Gastrocnemius medialis (tissue), 4 donors: ENCODE data around the gene ADCY5. TPM values are rescaled to one million over a fixed set of nuclear protein-coding genes. Genes with fewer than 3 reads are reported as not detected.

Source experiments
- ATAC-seq, 2 donors: fragments of 150-250 bp; one replicate each; pipeline ENCODE4 v1.9.1; 2016
- DNase-seq, 2 donors: peaks; one replicate each; pipeline ENCODE4 v3.0.0-alpha.2; 2019
- H3K27ac ChIP-seq, 4 donors: fragments of 200-600 bp; sonication (generic); 1 replicate in 1 of 4; 2 replicates in 3 of 4; pipeline ENCODE4 v1.5.1; 2016 to 2018; ENCODE audit warnings: mild to moderate bottlenecking in 2 of 4, moderate library complexity in 1 of 4
- H3K27me3 ChIP-seq, 3 donors: fragments of 200-600 bp; sonication (generic) in 2 of 3; 1 replicate in 1 of 3; 2 replicates in 2 of 3; pipeline versions ENCODE4 v1.5.1 to v1.6.0; 2016 to 2019; ENCODE audit warnings: mild to moderate bottlenecking in 1 of 3, moderate library complexity in 1 of 3
- H3K36me3 ChIP-seq, 2 donors: fragments of 200-600 bp; sonication (generic) in 1 of 2; one replicate each; pipeline ENCODE4 v1.5.1; 2017 to 2018
- H3K4me1 ChIP-seq, 2 donors: fragments of 200-600 bp; sonication (generic) in 1 of 2; one replicate each; pipeline ENCODE4 v1.5.1; 2016 to 2017; ENCODE audit warnings: mild to moderate bottlenecking in 2 of 2
- H3K4me3 ChIP-seq, 4 donors: fragments of 200-600 bp; sonication (generic) in 3 of 4; 1 replicate in 1 of 4; 2 replicates in 3 of 4; pipeline ENCODE4 v1.5.1; 2016 to 2019; ENCODE audit warnings: mild to moderate bottlenecking in 2 of 4
- H3K9me3 ChIP-seq, 3 donors: fragments of 200-600 bp; sonication (generic) in 2 of 3; 1 replicate in 1 of 3; 2 replicates in 2 of 3; pipeline ENCODE4 v1.5.1; 2016 to 2019
- CTCF ChIP-seq, 5 experiments: fragments of 450-650 bp in 3 of 5; fragments of 200-600 bp in 2 of 5; sonication (generic) in 2 of 5; IDR thresholded peaks in 4 of 5; conservative IDR thresholded peaks in 1 of 5; 1 replicate in 4 of 5; 2 replicates in 1 of 5; pipeline ENCODE4 v1.5.1; 2016 to 2019; ENCODE audit warnings: antibody characterized with exemption in 5 of 5, mild to moderate bottlenecking in 3 of 5, moderate library complexity in 3 of 5
- POLR2A ChIP-seq, 2 donors: fragments of 450-650 bp; IDR thresholded peaks; one replicate each; pipeline ENCODE4 v1.6.1; 2017; ENCODE audit warnings: antibody characterized with exemption in 2 of 2, mild to moderate bottlenecking in 2 of 2, moderate library complexity in 2 of 2
- in situ Hi-C, 4 donors: fragments of 200-750 bp; cut with MboI; loops; one replicate each; pipeline versions ENCODE4 v1.15.0 to v1.8.0; 2017; ENCODE audit warnings: low sequenced_read_pairs in 4 of 4
- intact Hi-C: fragments of 100-400 bp; cut with DNase I; formaldehyde crosslinking; loops from one replicate; pipeline ENCODE4 v1.15.1; 2023; ENCODE audit warnings: low total_unique reads
- total RNA-seq, 4 donors: library from RNA; depleted of rRNA; stranded (reverse); fragments of >200 nt; gene quantifications; one replicate each; pipeline versions ENCODE4 v1.1.0 to v1.2.3, GENCODE V29; 2016

ADCY5 gene
- total RNA-seq, 4 donors from 2014 or later: 1.0 to 6.4 (median 4.3) TPM

- ATAC-seq: no peak
- no peak for TF ChIP-seq POLR2A (IDR thresholded peaks at IDR 0.05)
- no peak for TF ChIP-seq CTCF (IDR thresholded peaks at IDR 0.05 in 4 of 5, conservative IDR thresholded peaks at IDR 0.05 in 1 of 5)
- Histone ChIP-seq H3K4me3 (no peak overlapping the region), H3K27ac (no peak overlapping the region), H3K4me1 (no peaks in the 10 kb centered on the region), H3K27me3 (peaks cover 0 to 5% (median 0%) of the 10 kb centered on the region in 3 donors), H3K36me3 (no peaks in the 10 kb centered on the region), H3K9me3 (no peaks in the 10 kb centered on the region)
- DNase-seq: no peak
- in situ Hi-C loops (no loop called here), intact Hi-C loops (no loop called here)
Observed at GRCh38 chr3:123458255-123458654, 9.4 kb upstream of the ADCY5 start.

GRCh38 chr3:123457841-123458240 lies 9.0 kb upstream of the ADCY5 start:
- Histone ChIP-seq H3K27ac (no peak overlapping the region), H3K4me1 (no peaks in the 10 kb centered on the region), H3K27me3 (peaks cover 0 to 5% (median 0%) of the 10 kb centered on the region in 3 donors), H3K36me3 (no peaks in the 10 kb centered on the region), H3K9me3 (no peaks in the 10 kb centered on the region), H3K4me3 (no peak overlapping the region)
- DNase-seq (no peak), ATAC-seq (no peak)
- in situ Hi-C loops (no loop called here), intact Hi-C loops (no loop called here)
- TF ChIP-seq POLR2A (IDR thresholded peaks at IDR 0.05) (no peak), CTCF (IDR thresholded peaks at IDR 0.05 in 4 of 5, conservative IDR thresholded peaks at IDR 0.05 in 1 of 5) (no peak)

GRCh38 chr3:123453675-123454074 lies 4.8 kb upstream of the ADCY5 start:
- TF ChIP-seq CTCF (IDR thresholded peaks at IDR 0.05 in 4 of 5, conservative IDR thresholded peaks at IDR 0.05 in 1 of 5) (no peak), POLR2A (IDR thresholded peaks at IDR 0.05) (no peak)
- Histone ChIP-seq H3K9me3 (no peaks in the 10 kb centered on the region), H3K27ac (no peak overlapping the region), H3K4me1 (peaks cover 0 to 5% of the 10 kb centered on the region in 2 donors), H3K27me3 (peaks cover 9 to 22% (median 19%) of the 10 kb centered on the region in 3 donors), H3K4me3 (no peak overlapping the region), H3K36me3 (no peaks in the 10 kb centered on the region)
- in situ Hi-C loops: no loop called here
- ATAC-seq: no peak
- DNase-seq: no peak
- intact Hi-C loops: no loop called here

- peaks cover 4 to 5% of the 10 kb centered on the region in 2 donors for H3K4me1 ChIP-seq
- no peak for TF ChIP-seq CTCF (IDR thresholded peaks at IDR 0.05 in 4 of 5, conservative IDR thresholded peaks at IDR 0.05 in 1 of 5)
- in situ Hi-C loops: no loop called here
- H3K27ac ChIP-seq: no peak overlapping the region
- H3K36me3 ChIP-seq: no peaks in the 10 kb centered on the region
- no peak overlapping the region for H3K4me3 ChIP-seq
- peaks cover 14 to 35% (median 25%) of the 10 kb centered on the region in 3 donors for H3K27me3 ChIP-seq
- intact Hi-C loops: no loop called here
- H3K9me3 ChIP-seq: no peaks in the 10 kb centered on the region
- no peak for DNase-seq
- ATAC-seq: no peak
Observed at GRCh38 chr3:123451186-123451585, 2.3 kb upstream of the ADCY5 start.

- ATAC-seq: no peak
- H3K4me1 ChIP-seq: peaks cover 4 to 5% of the 10 kb centered on the region in 2 donors
- H3K4me3 ChIP-seq: peak overlapping the region; percentile 33 to 68 (median 56)
- TF ChIP-seq POLR2A (IDR thresholded peaks at IDR 0.05): no peak
- TF ChIP-seq CTCF (IDR thresholded peaks at IDR 0.05 in 4 of 5, conservative IDR thresholded peaks at IDR 0.05 in 1 of 5): no peak
- intact Hi-C loops (loop anchor here (2.0 to 5.0 kb wide), 2 partner anchors 39 to 107 kb away; no protein-coding TSS in a partner anchor), in situ Hi-C loops (no loop called here)
- no peaks in the 10 kb centered on the region for H3K36me3 ChIP-seq
- peaks cover 14 to 35% (median 25%) of the 10 kb centered on the region in 3 donors for H3K27me3 ChIP-seq
- peak overlapping the region; percentile 25 to 65 (median 49) for H3K27ac ChIP-seq
- no peak for DNase-seq
- no peaks in the 10 kb centered on the region for H3K9me3 ChIP-seq
Observed at GRCh38 chr3:123449997-123450604, 1.2 kb upstream of the ADCY5 start.
